Fibroblast of lung (primary cell): ENCODE measurements around the gene FAM72D. TPM values are rescaled to one million over a fixed set of nuclear protein-coding genes. Genes with fewer than 3 reads are reported as not detected.
"Not testable (repeated sequence)": the region's sequence is repeated elsewhere in the genome, so short reads cannot be mapped to it uniquely, and the experiment has no call there.

Source experiments
- DNase-seq, 2 donors: peaks; one replicate each; pipeline versions ENCODE4 v3.0.0 to v3.0.0-alpha.2; 2010; ENCODE audit warnings: low read depth in 2 of 2
- H2AFZ ChIP-seq: 2 replicates; pipeline ENCODE4 v1.5.1; 2012; ENCODE audit warnings: low read length, control low read depth, inconsistent platforms
- H3K27ac ChIP-seq: 2 replicates; pipeline ENCODE4 v1.5.1; 2011; ENCODE audit warnings: low read length, control low read depth; ENCODE audit not compliant: insufficient read depth
- H3K27me3 ChIP-seq: 2 replicates; pipeline ENCODE4 v1.5.1; 2011; ENCODE audit warnings: mild to moderate bottlenecking, low read length; ENCODE audit not compliant: control insufficient read depth, insufficient read depth
- H3K36me3 ChIP-seq: 2 replicates; pipeline ENCODE4 v1.5.1; 2011; ENCODE audit warnings: low read length; ENCODE audit not compliant: control insufficient read depth, insufficient read depth
- H3K4me1 ChIP-seq: 2 replicates; pipeline ENCODE4 v1.5.1; 2011; ENCODE audit warnings: low read length; ENCODE audit not compliant: control insufficient read depth, insufficient read depth; ENCODE audit errors: extremely low read depth
- H3K4me2 ChIP-seq: 2 replicates; pipeline ENCODE4 v1.5.1; 2011; ENCODE audit warnings: low read length, control low read depth; ENCODE audit not compliant: insufficient read depth; ENCODE audit errors: extremely low read depth
- H3K4me3 ChIP-seq, 4 experiments: fragments of 200-600 bp in 1 of 4; sonication (generic) in 1 of 4; replicated peaks in 1 of 4; 2 replicates each; pipeline ENCODE4 v1.5.1; 2011 to 2016; ENCODE audit warnings: low read length in 4 of 4, low read depth in 3 of 4, mild to moderate bottlenecking in 3 of 4, control low read depth in 2 of 4, inconsistent platforms in 1 of 4, mixed read lengths in 1 of 4; ENCODE audit not compliant: insufficient read depth in 1 of 4; ENCODE audit errors: control extremely low read depth in 1 of 4
- H3K79me2 ChIP-seq: 2 replicates; pipeline ENCODE4 v1.5.1; 2012; ENCODE audit warnings: mild to moderate bottlenecking, low read length, inconsistent platforms; ENCODE audit not compliant: control insufficient read depth, insufficient read depth
- H3K9ac ChIP-seq: 2 replicates; pipeline ENCODE4 v1.5.1; 2011; ENCODE audit warnings: mild to moderate bottlenecking, low read length, control low read depth; ENCODE audit not compliant: insufficient read depth
- H3K9me3 ChIP-seq: 2 replicates; pipeline ENCODE4 v1.5.1; 2012; ENCODE audit warnings: low read depth, low read length; ENCODE audit not compliant: control insufficient read depth, insufficient read depth
- H4K20me1 ChIP-seq: 2 replicates; pipeline ENCODE4 v1.5.1; 2011; ENCODE audit warnings: low read length; ENCODE audit not compliant: control insufficient read depth, insufficient read depth; ENCODE audit errors: extremely low read depth
- polyA plus RNA-seq, 2 donors: library from polyadenylated mRNA; depleted of rRNA in 1 of 2; stranded (reverse) in 1 of 2; unstranded in 1 of 2; fragments of >200 nt; gene quantifications; 2 replicates each; pipeline ENCODE4 v1.2.1, GENCODE V29; 2011 to 2012; ENCODE audit warnings: missing spikeins in 1 of 2
- total RNA-seq: library from RNA; depleted of rRNA; stranded (reverse); fragments of >200 nt; gene quantifications from 2 replicates; pipeline ENCODE4 v1.2.1, GENCODE V29; 2014

The FAM72D gene
- total and polyA plus RNA-seq, 2 donors (not counting 1 experiment from before 2014, with no cell fraction given): 0.85 to 1.7 TPM

GRCh38 chr1:145082483-145083255, 13.1 kb upstream of the FAM72D start:
- not testable (repeated sequence) for H3K4me1 ChIP-seq, H3K9me3 ChIP-seq, H4K20me1 ChIP-seq, H3K27ac ChIP-seq, H2AFZ ChIP-seq, H3K27me3 ChIP-seq, H3K9ac ChIP-seq, H3K36me3 ChIP-seq, H3K79me2 ChIP-seq, DNase-seq, H3K4me2 ChIP-seq, H3K4me3 ChIP-seq

GRCh38 chr1:145093517-145094149, 2.1 kb upstream of the FAM72D start:
- H3K9me3 ChIP-seq, H4K20me1 ChIP-seq, H3K36me3 ChIP-seq, H3K79me2 ChIP-seq, H3K27me3 ChIP-seq, H2AFZ ChIP-seq, H3K4me2 ChIP-seq, H3K27ac ChIP-seq, H3K4me1 ChIP-seq: not testable (repeated sequence)
- H3K4me3 ChIP-seq: peak overlapping the region in 3 of 4 experiments; percentile 8 to 60 (median 21)
- peak overlapping the region; percentile 30 for H3K9ac ChIP-seq
- DNase-seq: peak in 1 of 2 donors; percentile 0

- not testable (repeated sequence) for H3K4me1 ChIP-seq, H3K9ac ChIP-seq, H3K27me3 ChIP-seq, H3K4me2 ChIP-seq, H3K36me3 ChIP-seq, H2AFZ ChIP-seq, DNase-seq, H4K20me1 ChIP-seq, H3K79me2 ChIP-seq, H3K27ac ChIP-seq, H3K9me3 ChIP-seq
- H3K4me3 ChIP-seq: peak overlapping the region in 1 of 4 experiments; percentile 51
These were observed 1.0 kb upstream of the FAM72D start for GRCh38 chr1:145094655-145095211.

- not testable (repeated sequence) for H3K36me3 ChIP-seq, H3K9ac ChIP-seq, H3K4me2 ChIP-seq, H3K4me3 ChIP-seq, H3K9me3 ChIP-seq, H3K27me3 ChIP-seq, H4K20me1 ChIP-seq, H3K79me2 ChIP-seq, H3K4me1 ChIP-seq, DNase-seq, H3K27ac ChIP-seq, H2AFZ ChIP-seq
These were observed 6.0 kb downstream of the FAM72D start for GRCh38 chr1:145101725-145102124.

- H3K4me2 ChIP-seq, H2AFZ ChIP-seq, H3K4me3 ChIP-seq, H4K20me1 ChIP-seq, DNase-seq, H3K9ac ChIP-seq, H3K27me3 ChIP-seq, H3K36me3 ChIP-seq, H3K27ac ChIP-seq, H3K79me2 ChIP-seq, H3K9me3 ChIP-seq, H3K4me1 ChIP-seq: not testable (repeated sequence)
These were observed 7.5 kb downstream of the FAM72D start for GRCh38 chr1:145103294-145103693.

GRCh38 chr1:145111674-145112073, 15.9 kb downstream of the FAM72D start:
- not testable (repeated sequence) for H3K4me1 ChIP-seq, H3K4me2 ChIP-seq, H4K20me1 ChIP-seq, H3K79me2 ChIP-seq, H3K36me3 ChIP-seq, H3K9me3 ChIP-seq, H3K27ac ChIP-seq, H3K9ac ChIP-seq, H3K4me3 ChIP-seq, H3K27me3 ChIP-seq, H2AFZ ChIP-seq, DNase-seq
